Stimulated activated CD8-positive, alpha-beta memory T cell treated with anti-CD3 and anti-CD28 coated beads, Interleukin-12 subunit alpha, Interleukin-12 subunit beta, amount 100 ng/mL, for 24 hours (primary cell): ENCODE measurements around the gene AOPEP.

ENCODE experiments used
- DNase-seq: peaks from one replicate; pipeline ENCODE4 v3.0.0-alpha.2; 2020; ENCODE audit errors: extremely low read depth

The AOPEP gene

GRCh38 chr9:94991961-94992907 lies 265.7 kb downstream of the AOPEP start:
- no peak for DNase-seq

- DNase-seq = no peak
Observed at GRCh38 chr9:94993160-94993820, 266.8 kb downstream of the AOPEP start.

- DNase-seq = no peak
Observed at GRCh38 chr9:94993821-94994165, 267.3 kb downstream of the AOPEP start.

- DNase-seq = no peak
Observed at GRCh38 chr9:94995048-94995693, 268.7 kb downstream of the AOPEP start.

GRCh38 chr9:94996641-94997040 lies 270.1 kb downstream of the AOPEP start:
- no peak for DNase-seq

GRCh38 chr9:94997727-94998126 lies 271.2 kb downstream of the AOPEP start:
- no peak for DNase-seq

GRCh38 chr9:94999832-95000231 lies 273.3 kb downstream of the AOPEP start:
- DNase-seq = no peak

GRCh38 chr9:95000821-95001220 lies 274.3 kb downstream of the AOPEP start:
- no peak for DNase-seq

GRCh38 chr9:95001720-95002119 lies 275.2 kb downstream of the AOPEP start:
- no peak for DNase-seq

GRCh38 chr9:95003689-95004410 lies 277.4 kb downstream of the AOPEP start:
- DNase-seq = no peak

GRCh38 chr9:95004411-95005277 lies 278.1 kb downstream of the AOPEP start:
- DNase-seq = no peak

GRCh38 chr9:95005278-95006143 lies 279.0 kb downstream of the AOPEP start:
- no peak for DNase-seq

GRCh38 chr9:95007226-95007869 lies 280.8 kb downstream of the AOPEP start:
- DNase-seq = no peak

GRCh38 chr9:95008151-95008771 lies 281.8 kb downstream of the AOPEP start:
- no peak for DNase-seq

- DNase-seq = no peak
Observed at GRCh38 chr9:95009459-95009858, 283.0 kb downstream of the AOPEP start.

GRCh38 chr9:95010431-95010838 lies 283.9 kb downstream of the AOPEP start:
- no peak for DNase-seq

GRCh38 chr9:95012035-95012708 lies 285.7 kb downstream of the AOPEP start:
- no peak for DNase-seq

- no peak for DNase-seq
Observed at GRCh38 chr9:95012902-95013301, 286.4 kb downstream of the AOPEP start.
